ENCODE measurements around the gene SPATS1.

Gene SPATS1

DNA sequence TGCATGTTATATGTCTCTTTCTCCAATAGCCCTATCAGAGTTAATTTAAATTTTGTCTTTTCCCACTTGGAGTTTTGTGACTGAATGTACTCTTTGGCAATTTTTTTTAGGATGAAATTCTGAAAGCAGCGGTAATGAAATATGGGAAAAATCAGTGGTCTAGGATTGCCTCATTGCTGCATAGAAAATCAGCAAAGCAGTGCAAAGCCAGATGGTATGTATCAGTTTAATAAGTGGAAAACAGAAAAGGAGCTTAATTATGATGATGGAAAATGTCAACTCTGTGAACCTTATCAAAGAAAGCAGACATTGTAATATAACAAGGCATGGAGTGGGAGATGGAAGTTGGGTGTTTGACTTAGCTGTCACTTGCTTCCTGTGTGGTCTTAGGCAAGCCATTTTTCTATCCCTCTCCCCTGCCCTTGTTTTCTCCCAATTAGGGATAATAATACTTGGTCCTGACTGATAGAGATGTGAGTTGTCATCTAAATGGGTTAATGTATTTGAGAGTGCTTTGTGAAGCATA lies 47.8 kb downstream of the SPATS1 start:
- no peak for DNase-seq

Data from right kidney (tissue), 1 donor.